Breast epithelium (tissue), 4 donors: ENCODE measurements around the gene NCOR1. TPM values are rescaled to one million over a fixed set of nuclear protein-coding genes. Genes with fewer than 3 reads are reported as not detected.

Experiments
- DNase-seq, 2 donors: peaks; one replicate each; pipeline ENCODE4 v3.0.0-alpha.2; 2019; ENCODE audit warnings: low spot score in 2 of 2
- H3K27ac ChIP-seq, 2 donors: fragments of 200-600 bp; sonication (generic) in 1 of 2; one replicate each; pipeline ENCODE4 v1.5.1; 2016 to 2019; ENCODE audit warnings: mild to moderate bottlenecking in 1 of 2
- H3K27me3 ChIP-seq, 2 donors: fragments of 200-600 bp; sonication (generic) in 1 of 2; one replicate each; pipeline versions ENCODE4 v1.5.1 to v1.6.0; 2017 to 2019; ENCODE audit warnings: control low read depth in 1 of 2, mild to moderate bottlenecking in 1 of 2
- H3K36me3 ChIP-seq: fragments of 200-600 bp; one replicate; pipeline ENCODE4 v1.5.1; 2019
- H3K4me1 ChIP-seq, 2 donors: fragments of 200-600 bp; sonication (generic); one replicate each; pipeline ENCODE4 v1.5.1; 2016 to 2019; ENCODE audit warnings: control low read depth in 1 of 2
- H3K4me3 ChIP-seq, 3 donors: fragments of 200-600 bp; sonication (generic); 1 replicate in 2 of 3; 2 replicates in 1 of 3; pipeline ENCODE4 v1.5.1; 2016 to 2019; ENCODE audit warnings: mild to moderate bottlenecking in 3 of 3, moderate library complexity in 2 of 3
- H3K9me3 ChIP-seq, 2 donors: fragments of 200-600 bp; sonication (generic) in 1 of 2; one replicate each; pipeline ENCODE4 v1.5.1; 2016 to 2019; ENCODE audit warnings: control low read depth in 1 of 2
- CTCF ChIP-seq, 3 donors: fragments of 450-650 bp; IDR thresholded peaks; one replicate each; pipeline ENCODE4 v1.5.1; 2016 to 2017; ENCODE audit warnings: antibody characterized with exemption in 3 of 3, mild to moderate bottlenecking in 3 of 3, moderate library complexity in 3 of 3
- POLR2A ChIP-seq: fragments of 450-650 bp; IDR thresholded peaks from one replicate; pipeline ENCODE4 v1.6.1; 2016; ENCODE audit warnings: antibody characterized with exemption, mild to moderate bottlenecking, moderate library complexity
- POLR2AphosphoS5 ChIP-seq, 3 donors: sonication (generic); formaldehyde crosslinking; IDR thresholded peaks; one replicate each; pipeline ENCODE4 v1.6.1; 2017; ENCODE audit warnings: antibody characterized with exemption in 3 of 3
- intact Hi-C: fragments of 100-400 bp; cut with DNase I; formaldehyde crosslinking; loops from one replicate; pipeline ENCODE4 v1.15.1; 2023; ENCODE audit warnings: low total_unique reads
- total RNA-seq, 3 donors: library from RNA; depleted of rRNA; stranded (reverse); fragments of >200 nt; gene quantifications; one replicate each; pipeline ENCODE4 v1.1.0, GENCODE V29; 2016

NCOR1 gene
- total RNA-seq, 3 donors from 2014 or later: 118 to 229 (median 174) TPM

GRCh38 chr17:15999974-16000827 lies 215.1 kb downstream of the NCOR1 start:
- Histone ChIP-seq H3K4me3 (peak overlapping the region; percentile 70 to 94 (median 81)), H3K27me3 (no peaks in the 10 kb centered on the region), H3K27ac (peak overlapping the region; percentile 95 to 96), H3K9me3 (no peaks in the 10 kb centered on the region), H3K36me3 (no peaks in the 10 kb centered on the region), H3K4me1 (peaks cover 0 to 8% of the 10 kb centered on the region in 2 donors)
- intact Hi-C loops: no loop called here
- no peak for DNase-seq
- peak in 1 of 3 donors; percentile 11 for TF ChIP-seq POLR2AphosphoS5 (IDR thresholded peaks at IDR 0.05)
- TF ChIP-seq POLR2A: no peak
- no peak for TF ChIP-seq CTCF (IDR thresholded peaks at IDR 0.05)

DNA sequence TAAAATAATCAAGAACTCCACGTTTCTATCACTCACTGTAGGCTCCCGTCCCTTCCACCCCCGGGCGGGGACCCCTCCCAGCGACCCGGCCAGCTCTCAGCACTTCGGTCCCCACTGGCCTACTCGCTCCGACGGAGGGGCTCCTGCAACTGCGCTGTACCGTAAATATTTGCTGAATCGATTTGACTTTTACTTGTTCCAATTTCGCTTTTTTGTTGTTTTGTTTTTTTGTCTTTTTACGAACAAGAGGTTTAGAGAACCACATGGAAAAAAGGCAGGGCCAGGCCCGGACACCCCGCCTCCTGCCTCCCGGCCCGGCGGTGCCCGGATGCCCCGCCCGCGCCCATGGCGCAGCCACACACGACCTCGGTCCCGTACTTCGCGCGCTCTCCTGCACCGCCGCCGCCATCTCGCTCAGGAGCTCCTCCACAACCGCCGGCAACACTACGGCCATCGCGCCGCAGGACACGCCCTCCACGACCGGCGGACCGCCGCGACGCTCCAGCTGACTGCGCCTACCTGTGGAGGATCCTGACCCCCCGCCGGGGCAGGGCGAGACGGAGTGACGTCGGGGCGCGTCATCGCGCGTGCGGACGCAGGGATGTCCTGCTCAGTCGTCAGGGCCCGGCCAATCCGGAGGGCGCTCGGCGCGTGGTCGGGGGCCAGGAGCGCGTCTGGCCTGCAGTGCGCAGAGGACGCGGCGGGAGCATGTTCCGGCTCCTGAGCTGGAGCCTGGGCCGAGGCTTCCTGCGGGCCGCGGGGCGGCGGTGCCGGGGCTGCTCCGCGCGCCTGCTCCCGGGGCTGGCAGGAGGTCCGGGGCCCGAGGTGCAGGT lies 216.0 kb downstream of the NCOR1 start, which contains the start of the genes TTC19 and ZSWIM7:
Gene TTC19, plus strand, starts transcription at position 684 of the 833 bp plus-strand sequence. Its CDS starts 25 bp downstream, at position 709.
Gene ZSWIM7, minus strand, starts transcription at position 564 of the 833 bp plus-strand sequence. Its CDS starts 110 bp downstream, at position 454.
- no peaks in the 10 kb centered on the region for H3K27me3 ChIP-seq
- H3K27ac ChIP-seq: peak within 1 kb of the TSS; percentile 95 to 96
- DNase-seq: peak; percentile 96 to 97
- H3K9me3 ChIP-seq: no peaks in the 10 kb centered on the region
- intact Hi-C loops: no loop called here
- peaks cover 0 to 8% of the 10 kb centered on the region in 2 donors for H3K4me1 ChIP-seq
- H3K4me3 ChIP-seq: peak within 1 kb of the TSS; percentile 70 to 94 (median 81)
- no peaks in the 10 kb centered on the region for H3K36me3 ChIP-seq
- TF ChIP-seq POLR2A (peak; percentile 80), CTCF (IDR thresholded peaks at IDR 0.05) (peak in 2 of 3 donors; percentile 7 to 15), POLR2AphosphoS5 (IDR thresholded peaks at IDR 0.05) (peak; percentile 95 to 98 (median 97))

DNA sequence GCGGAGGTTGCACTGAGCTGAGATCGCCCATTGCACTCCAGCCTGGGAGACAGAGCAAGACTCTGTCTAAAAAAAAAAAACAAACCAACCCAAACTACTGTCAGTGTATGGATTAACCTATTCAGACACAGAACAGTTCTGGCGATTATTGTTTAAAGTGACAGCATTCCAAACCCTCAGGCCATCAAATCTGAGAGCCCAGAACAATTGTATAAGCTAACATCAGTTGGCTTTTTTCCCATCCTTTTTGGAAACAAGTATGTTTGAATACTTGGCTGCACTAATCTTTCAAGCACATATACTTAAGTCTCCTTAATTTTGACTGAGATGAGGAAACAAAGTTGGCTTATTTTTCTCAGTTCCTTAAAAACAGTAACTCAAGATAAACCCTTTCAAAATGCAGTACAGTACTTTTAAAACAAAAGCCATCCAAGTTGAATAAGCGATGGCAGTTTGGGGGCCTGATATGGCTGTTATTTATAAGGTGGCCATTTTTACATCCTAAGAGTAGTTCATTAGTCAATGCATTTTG lies 217.2 kb downstream of the NCOR1 start:
- H3K4me3 ChIP-seq: peak overlapping the region in 2 of 3 donors; percentile 81 to 94
- H3K9me3 ChIP-seq: no peaks in the 10 kb centered on the region
- H3K27ac ChIP-seq: peak overlapping the region in 1 of 2 donors; percentile 95
- no peak for TF ChIP-seq POLR2A
- peaks cover 0 to 8% of the 10 kb centered on the region in 2 donors for H3K4me1 ChIP-seq
- no peaks in the 10 kb centered on the region for H3K36me3 ChIP-seq
- no peak for DNase-seq
- intact Hi-C loops: no loop called here
- no peaks in the 10 kb centered on the region for H3K27me3 ChIP-seq

DNA sequence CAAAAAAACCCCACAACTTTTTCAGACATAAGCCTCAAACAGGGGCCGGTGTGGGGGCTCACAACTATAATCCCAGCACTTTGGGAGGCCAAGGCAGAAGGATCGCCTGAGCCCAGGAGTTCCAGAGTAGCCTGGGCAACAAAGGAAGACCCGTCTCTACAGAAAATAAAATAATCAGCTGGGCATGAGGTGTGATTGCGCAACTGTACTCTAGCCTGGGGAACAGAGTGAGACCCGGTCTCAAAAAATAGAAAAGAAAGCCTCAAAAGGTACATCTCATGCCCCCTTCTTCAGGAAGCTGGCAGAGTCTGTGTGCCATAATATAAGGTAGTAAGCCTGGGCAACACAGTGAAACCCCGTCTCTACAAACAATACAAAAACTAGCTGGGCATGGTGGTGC lies 219.0 kb downstream of the NCOR1 start:
- no peak for DNase-seq
- H3K4me3 ChIP-seq: no peak overlapping the region
- H3K27ac ChIP-seq: no peak overlapping the region
- no peaks in the 10 kb centered on the region for H3K27me3 ChIP-seq
- peaks cover 0 to 7% of the 10 kb centered on the region in 2 donors for H3K4me1 ChIP-seq
- H3K36me3 ChIP-seq: no peaks in the 10 kb centered on the region
- TF ChIP-seq CTCF (IDR thresholded peaks at IDR 0.05): no peak
- intact Hi-C loops: no loop called here
- H3K9me3 ChIP-seq: no peaks in the 10 kb centered on the region
